NB4 (cell line): ENCODE measurements around the gene CDH23.

Experiments
- CTCF ChIP-seq: IDR thresholded peaks from one replicate; pipeline ENCODE4 v1.5.1; 2012; ENCODE audit warnings: low read depth, low read length
- MYC ChIP-seq: IDR thresholded peaks from 2 replicates; pipeline ENCODE4 v1.6.1; 2011; ENCODE audit warnings: low read depth, low read length
- POLR2A ChIP-seq: IDR thresholded peaks from 2 replicates; pipeline ENCODE4 v1.6.1; 2011; ENCODE audit warnings: mild to moderate bottlenecking; ENCODE audit not compliant: insufficient read length; ENCODE audit errors: extremely low read depth

- no peak for TF ChIP-seq POLR2A
- TF ChIP-seq CTCF: no peak
- TF ChIP-seq MYC: no peak
These were observed 239.1 kb downstream of the CDH23 start for GRCh38 chr10:71635867-71636266.
